OCI-LY1 (cell line): ENCODE results near the gene P4HA1.
"Not testable (repeated sequence)": the region's sequence is repeated elsewhere in the genome, so short reads cannot be mapped to it uniquely, and the experiment has no call there.

Source experiments
- H2AFZ ChIP-seq: fragments of 200-600 bp; sonication (generic), shearing (Covaris generic); 2 replicates; pipeline ENCODE4 v1.6.0; 2014; ENCODE audit warnings: antibody characterized with exemption, mild to moderate bottlenecking, low read length
- H3F3A ChIP-seq: fragments of 200-600 bp; sonication (generic), shearing (Covaris generic); 2 replicates; pipeline ENCODE4 v1.6.0; 2014; ENCODE audit warnings: mild to moderate bottlenecking, antibody characterized with exemption, low read length, moderate library complexity; ENCODE audit not compliant: insufficient read depth
- H3K27ac ChIP-seq: fragments of 200-600 bp; sonication (generic); 2 replicates; pipeline ENCODE4 v1.5.1; 2014; ENCODE audit warnings: low read length, mixed run types, mild to moderate bottlenecking, low read depth; ENCODE audit not compliant: poor library complexity, severe bottlenecking
- H3K27me3 ChIP-seq: fragments of 200-600 bp; sonication (generic); 2 replicates; pipeline ENCODE4 v1.6.0; 2014; ENCODE audit warnings: antibody characterized with exemption, mild to moderate bottlenecking, low read length, moderate library complexity; ENCODE audit not compliant: insufficient read depth
- H3K36me3 ChIP-seq: fragments of 200-600 bp; sonication (generic); 2 replicates; pipeline ENCODE4 v1.6.1; 2014; ENCODE audit warnings: mild to moderate bottlenecking, antibody characterized with exemption, low read length, moderate library complexity, mixed read lengths; ENCODE audit not compliant: insufficient read depth
- H3K4me1 ChIP-seq: fragments of 200-600 bp; sonication (generic); 2 replicates; pipeline ENCODE4 v1.5.1; 2014; ENCODE audit warnings: mild to moderate bottlenecking, low read length, moderate library complexity; ENCODE audit not compliant: insufficient read depth, severe bottlenecking
- H3K4me2 ChIP-seq: fragments of 200-600 bp; sonication (generic), shearing (Covaris generic); 2 replicates; pipeline ENCODE4 v1.6.1; 2014; ENCODE audit warnings: low read length
- H3K4me3 ChIP-seq: fragments of 200-600 bp; sonication (generic); 2 replicates; pipeline ENCODE4 v1.5.1; 2014; ENCODE audit warnings: low read length, low read depth, mild to moderate bottlenecking, mixed read lengths; ENCODE audit not compliant: poor library complexity, severe bottlenecking
- H3K79me2 ChIP-seq: fragments of 200-600 bp; shearing (Covaris generic); 2 replicates; pipeline ENCODE4 v1.6.1; 2016; ENCODE audit warnings: mixed run types, low read length, mixed read lengths; ENCODE audit not compliant: insufficient read depth
- H3K9ac ChIP-seq: fragments of 200-600 bp; sonication (generic), shearing (Covaris generic); 2 replicates; pipeline ENCODE4 v1.6.1; 2014; ENCODE audit warnings: mild to moderate bottlenecking, low read length, mixed read lengths
- H3K9me2 ChIP-seq: fragments of 200-600 bp; sonication (generic), shearing (Covaris generic); 2 replicates; pipeline ENCODE4 v1.6.1; 2014; ENCODE audit warnings: low read depth, mild to moderate bottlenecking, low read length, mixed read lengths
- H3K9me3 ChIP-seq: fragments of 200-600 bp; shearing (Covaris generic); 2 replicates; pipeline ENCODE4 v1.6.1; 2014; ENCODE audit warnings: low read length, mixed read lengths
- H4K20me1 ChIP-seq: fragments of 200-600 bp; sonication (generic), shearing (Covaris generic); 2 replicates; pipeline ENCODE4 v1.6.0; 2016; ENCODE audit warnings: mild to moderate bottlenecking, low read length; ENCODE audit not compliant: insufficient read depth
- CTCF ChIP-seq: fragments of 200-600 bp; sonication (generic), shearing (Covaris generic); IDR thresholded peaks from 2 replicates; pipeline ENCODE4 v1.5.1; 2017; ENCODE audit warnings: mild to moderate bottlenecking, antibody characterized with exemption, low read length, moderate library complexity, mixed read lengths
- EZH2 ChIP-seq: fragments of 200-600 bp; sonication (generic), shearing (Covaris generic); IDR thresholded peaks from 2 replicates; pipeline ENCODE4 v1.8.0; 2017; ENCODE audit warnings: borderline replicate concordance, mixed run types, mild to moderate bottlenecking, antibody characterized with exemption, low read length, moderate library complexity, mixed read lengths

Gene P4HA1

GRCh38 chr10:73110345-73110849 is 13.7 kb upstream of the P4HA1 start, which contains the start of gene NUDT13:
Gene NUDT13 (plus strand): TSS chr10:73110455. CDS start chr10:73114366, 3,911 bp downstream.
- Histone ChIP-seq H3K27me3 (no peaks in the 10 kb centered on the region), H2AFZ (peak within 1 kb of the TSS; percentile 51; the same call in 1 of the 2 replicates), H3F3A (peaks cover 5% of the 10 kb centered on the region; the same call in 1 of the 2 replicates), H4K20me1 (no peaks in the 10 kb centered on the region), H3K4me1 (peaks cover 12% of the 10 kb centered on the region), H3K9me3 (0 out of 2 replicates have a peak, but pooled peaks cover 2% of the 10 kb centered on the region), H3K4me3 (peak within 1 kb of the TSS; percentile 77), H3K4me2 (peak within 1 kb of the TSS; percentile 89), H3K36me3 (no peaks in the 10 kb centered on the region; the same call in 1 of the 2 replicates), H3K9ac (peak within 1 kb of the TSS; percentile 85), H3K79me2 (no peaks in the 10 kb centered on the region), H3K27ac (peak within 1 kb of the TSS; percentile 74), H3K9me2 (no peaks in the 10 kb centered on the region)
- TF ChIP-seq CTCF: no peak
- TF ChIP-seq EZH2: no peak

GRCh38 chr10:73109248-73109652 is 12.6 kb upstream of the P4HA1 start:
- H3K9ac ChIP-seq, H3K36me3 ChIP-seq, H3K9me3 ChIP-seq, H3K27ac ChIP-seq, H2AFZ ChIP-seq, H3K4me3 ChIP-seq, H4K20me1 ChIP-seq, H3F3A ChIP-seq, H3K79me2 ChIP-seq, H3K27me3 ChIP-seq, H3K9me2 ChIP-seq, H3K4me2 ChIP-seq: not testable (repeated sequence)
- peaks cover 12% of the 10 kb centered on the region for H3K4me1 ChIP-seq

GRCh38 chr10:73106301-73106700 is 9.6 kb upstream of the P4HA1 start:
- Histone ChIP-seq H3K27me3 (no peaks in the 10 kb centered on the region), H3K4me1 (peaks cover 8% of the 10 kb centered on the region), H3K79me2 (no peaks in the 10 kb centered on the region), H4K20me1 (no peaks in the 10 kb centered on the region), H3K9me3 (0 out of 2 replicates have a peak, but pooled peaks cover 2% of the 10 kb centered on the region), H3K4me2 (no peak overlapping the region), H3F3A (no peaks in the 10 kb centered on the region), H2AFZ (no peak overlapping the region), H3K9ac (no peak overlapping the region), H3K9me2 (no peaks in the 10 kb centered on the region), H3K36me3 (no peaks in the 10 kb centered on the region; the same call in 1 of the 2 replicates), H3K4me3 (no peak overlapping the region), H3K27ac (no peak overlapping the region)
- TF ChIP-seq CTCF (no peak), EZH2 (no peak)

- H4K20me1 ChIP-seq: no peaks in the 10 kb centered on the region
- H3K9me2 ChIP-seq: no peaks in the 10 kb centered on the region
- no peaks in the 10 kb centered on the region for H3K27me3 ChIP-seq
- H3F3A ChIP-seq: no peaks in the 10 kb centered on the region; the same call in 1 of the 2 replicates
- peaks cover 17% of the 10 kb centered on the region for H3K79me2 ChIP-seq
- H2AFZ ChIP-seq: no peak overlapping the region
- TF ChIP-seq CTCF: no peak
- H3K4me2 ChIP-seq: no peak overlapping the region
- H3K4me1 ChIP-seq: peaks cover 24% of the 10 kb centered on the region
- no peaks in the 10 kb centered on the region for H3K9me3 ChIP-seq
- H3K9ac ChIP-seq: no peak overlapping the region
- H3K36me3 ChIP-seq: no peaks in the 10 kb centered on the region
- H3K27ac ChIP-seq: peak overlapping the region; percentile 4
- no peak overlapping the region for H3K4me3 ChIP-seq
Measured at GRCh38 chr10:73099141-73099540, 2.5 kb upstream of the P4HA1 start.
